Hepatocyte (in vitro differentiated cells): ENCODE results near the gene GIPC1. TPM values are rescaled to one million over a fixed set of nuclear protein-coding genes. Genes with fewer than 3 reads are reported as not detected.

Experiments
- DNase-seq: peaks from one replicate; pipeline ENCODE4 v3.0.0-alpha.2; 2016; ENCODE audit warnings: low spot score
- H2AFZ ChIP-seq: fragments of 200-600 bp; sonication (generic); 2 replicates; pipeline ENCODE4 v1.6.0; 2016; ENCODE audit warnings: antibody characterized with exemption, mild to moderate bottlenecking
- H3K27ac ChIP-seq: fragments of 200-600 bp; sonication (generic); 2 replicates; pipeline ENCODE4 v1.5.1; 2016; ENCODE audit warnings: mild to moderate bottlenecking
- H3K27me3 ChIP-seq: fragments of 200-600 bp; sonication (generic); 2 replicates; pipeline ENCODE4 v1.6.1; 2016
- H3K36me3 ChIP-seq: fragments of 200-600 bp; sonication (generic); replicated peaks from 2 replicates; pipeline ENCODE4 v1.5.1; 2016; ENCODE audit warnings: low read depth; ENCODE audit not compliant: insufficient read depth
- H3K4me1 ChIP-seq: fragments of 200-600 bp; sonication (generic); 2 replicates; pipeline ENCODE4 v1.5.1; 2016; ENCODE audit warnings: mild to moderate bottlenecking, moderate library complexity; ENCODE audit not compliant: insufficient read depth
- H3K4me2 ChIP-seq: fragments of 200-600 bp; sonication (generic); 2 replicates; pipeline ENCODE4 v1.6.0; 2016
- H3K4me3 ChIP-seq: fragments of 200-600 bp; sonication (generic); 2 replicates; pipeline ENCODE4 v1.5.1; 2016; ENCODE audit warnings: mild to moderate bottlenecking
- H3K79me2 ChIP-seq: fragments of 200-600 bp; sonication (generic); 2 replicates; pipeline ENCODE4 v1.6.0; 2017; ENCODE audit warnings: mild to moderate bottlenecking
- H3K9me2 ChIP-seq: fragments of 200-600 bp; sonication (generic); replicated peaks from 2 replicates; pipeline ENCODE4 v1.6.0; 2017; ENCODE audit warnings: mild to moderate bottlenecking; ENCODE audit not compliant: insufficient read depth
- H3K9me3 ChIP-seq: fragments of 200-600 bp; sonication (generic); 2 replicates; pipeline ENCODE4 v1.5.1; 2016; ENCODE audit warnings: low read depth, mild to moderate bottlenecking
- H4K20me1 ChIP-seq: fragments of 200-600 bp; sonication (generic); 2 replicates; pipeline ENCODE4 v1.6.0; 2016; ENCODE audit warnings: mild to moderate bottlenecking; ENCODE audit not compliant: insufficient read depth, poor library complexity, severe bottlenecking
- EZH2 ChIP-seq: fragments of 200-600 bp; sonication (generic); IDR thresholded peaks from 2 replicates; pipeline ENCODE4 v1.6.1; 2016; ENCODE audit warnings: antibody characterized with exemption, mild to moderate bottlenecking, borderline replicate concordance
- EZH2phosphoT487 ChIP-seq: fragments of 200-600 bp; sonication (generic); IDR thresholded peaks from one replicate; pipeline ENCODE4 v1.6.1; 2018; ENCODE audit warnings: antibody characterized with exemption, mild to moderate bottlenecking, low read depth, moderate library complexity; ENCODE audit not compliant: unreplicated experiment, severe bottlenecking
- WGBS: methylation state at CpG from one replicate; pipeline ENCODE4 v1.1.6; 2016; ENCODE audit warnings: low lambda C conversion rate; ENCODE audit errors: missing lambda C conversion rate; 5-methylcytosine and 5-hydroxymethylcytosine counted together
- polyA plus RNA-seq: library from polyadenylated mRNA; unstranded; fragments of >200 nt; fragmentation: Nextera tagmentation; extraction: Ambion mirVana; gene quantifications from 2 replicates; pipeline ENCODE4 v1.2.1, GENCODE V29; 2016
- total RNA-seq: library from RNA; depleted of rRNA; stranded (reverse); fragments of >200 nt; gene quantifications from 2 replicates; pipeline ENCODE4 v1.2.3, GENCODE V29; 2014
- TF ChIP-seq, protein P1 (sequence below): fragments of 200-600 bp; sonication (generic); IDR thresholded peaks from 2 replicates; pipeline ENCODE4 v1.5.1; 2016; ENCODE audit warnings: antibody characterized with exemption, mild to moderate bottlenecking; ENCODE audit not compliant: poor library complexity

GIPC1 gene
- total and polyA plus RNA-seq, 2 experiments from 2014 or later: 127 to 186 TPM

DNA sequence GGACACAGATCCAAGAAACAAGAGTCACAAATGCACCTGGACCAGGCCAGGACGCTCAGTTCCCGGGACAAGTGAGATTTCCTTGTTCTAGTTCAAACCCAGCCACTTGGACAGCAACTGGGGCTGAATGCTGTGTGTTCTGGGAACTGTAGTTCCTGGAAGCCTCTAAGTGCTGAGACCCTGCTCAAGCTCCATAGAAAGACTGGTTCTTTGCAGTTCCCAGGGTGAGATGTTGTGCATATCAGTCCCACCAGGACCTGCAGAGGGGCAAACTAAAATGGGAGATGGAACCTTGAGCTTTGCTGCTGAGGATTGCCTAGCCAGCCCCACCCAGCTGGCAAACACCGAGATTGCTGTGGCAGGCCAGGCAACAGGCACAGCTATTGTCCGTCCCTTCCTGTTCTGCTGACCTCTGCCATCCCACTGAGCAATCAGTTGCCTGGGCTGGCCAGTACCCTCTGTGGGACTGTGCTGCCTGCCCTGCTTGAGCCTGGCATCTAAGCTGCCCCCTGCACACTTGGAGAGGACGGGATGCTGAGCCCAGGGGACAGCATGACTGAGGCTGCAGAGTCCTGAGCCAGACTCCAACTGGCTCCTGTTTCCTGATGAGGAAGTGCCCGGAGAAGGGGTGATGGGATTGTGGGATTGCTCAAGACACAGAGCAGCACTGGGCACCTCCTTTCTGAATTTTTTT is 1.4 kb upstream of the GIPC1 start:
- H3K27ac ChIP-seq: peak overlapping the region; percentile 82
- H2AFZ ChIP-seq: peak overlapping the region; percentile 4
- no peaks in the 10 kb centered on the region for H3K27me3 ChIP-seq
- H3K4me3 ChIP-seq: no peak overlapping the region
- H3K4me1 ChIP-seq: peaks cover 27% of the 10 kb centered on the region
- TF ChIP-seq EZH2 (no peak), EZH2phosphoT487 (no peak)
- TF ChIP-seq, protein P1, sequence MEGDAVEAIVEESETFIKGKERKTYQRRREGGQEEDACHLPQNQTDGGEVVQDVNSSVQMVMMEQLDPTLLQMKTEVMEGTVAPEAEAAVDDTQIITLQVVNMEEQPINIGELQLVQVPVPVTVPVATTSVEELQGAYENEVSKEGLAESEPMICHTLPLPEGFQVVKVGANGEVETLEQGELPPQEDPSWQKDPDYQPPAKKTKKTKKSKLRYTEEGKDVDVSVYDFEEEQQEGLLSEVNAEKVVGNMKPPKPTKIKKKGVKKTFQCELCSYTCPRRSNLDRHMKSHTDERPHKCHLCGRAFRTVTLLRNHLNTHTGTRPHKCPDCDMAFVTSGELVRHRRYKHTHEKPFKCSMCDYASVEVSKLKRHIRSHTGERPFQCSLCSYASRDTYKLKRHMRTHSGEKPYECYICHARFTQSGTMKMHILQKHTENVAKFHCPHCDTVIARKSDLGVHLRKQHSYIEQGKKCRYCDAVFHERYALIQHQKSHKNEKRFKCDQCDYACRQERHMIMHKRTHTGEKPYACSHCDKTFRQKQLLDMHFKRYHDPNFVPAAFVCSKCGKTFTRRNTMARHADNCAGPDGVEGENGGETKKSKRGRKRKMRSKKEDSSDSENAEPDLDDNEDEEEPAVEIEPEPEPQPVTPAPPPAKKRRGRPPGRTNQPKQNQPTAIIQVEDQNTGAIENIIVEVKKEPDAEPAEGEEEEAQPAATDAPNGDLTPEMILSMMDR: no peak
- H3K36me3 ChIP-seq: no peaks in the 10 kb centered on the region
- H4K20me1 ChIP-seq: peaks cover 21% of the 10 kb centered on the region
- no peak for DNase-seq
- H3K9me2 ChIP-seq: no peaks in the 10 kb centered on the region
- H3K4me2 ChIP-seq: peak overlapping the region; percentile 56
- H3K79me2 ChIP-seq: peaks cover 34% of the 10 kb centered on the region
- H3K9me3 ChIP-seq: no peaks in the 10 kb centered on the region
- 64% methylated on average over 6 of the region's 6 CpGs for WGBS

DNA sequence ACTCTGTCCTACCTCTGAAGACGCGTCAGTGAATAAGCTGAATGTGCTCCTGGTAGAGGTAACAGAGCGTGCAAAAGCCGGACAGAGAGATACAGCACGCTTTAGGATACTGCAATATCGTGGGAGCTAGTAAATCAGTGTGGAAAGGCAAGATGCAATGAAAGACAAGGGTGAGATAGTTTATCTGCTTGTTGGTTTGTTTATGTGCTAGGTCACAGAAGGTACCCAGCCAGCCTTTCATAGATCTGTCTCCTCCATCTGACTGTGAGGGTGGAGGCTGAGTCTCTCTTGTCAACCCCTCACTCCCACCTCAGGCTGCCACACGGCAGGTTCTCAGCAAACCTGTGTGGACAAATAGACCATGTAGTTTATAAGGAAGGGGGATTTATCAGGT is 904 bp upstream of the GIPC1 start:
- Histone ChIP-seq H3K79me2 (peaks cover 36% of the 10 kb centered on the region), H3K36me3 (no peaks in the 10 kb centered on the region), H4K20me1 (peaks cover 21% of the 10 kb centered on the region), H3K9me2 (no peaks in the 10 kb centered on the region), H3K4me3 (no peak overlapping the region), H3K4me2 (peak overlapping the region; percentile 56), H3K27ac (peak overlapping the region; percentile 82), H3K9me3 (no peaks in the 10 kb centered on the region), H2AFZ (peak overlapping the region; percentile 4), H3K27me3 (no peaks in the 10 kb centered on the region), H3K4me1 (peaks cover 27% of the 10 kb centered on the region)
- TF ChIP-seq, protein P1: no peak
- no peak for TF ChIP-seq EZH2
- TF ChIP-seq EZH2phosphoT487: no peak
- DNase-seq: no peak
- WGBS: 61% methylated on average over 7 of the region's 7 CpGs

DNA sequence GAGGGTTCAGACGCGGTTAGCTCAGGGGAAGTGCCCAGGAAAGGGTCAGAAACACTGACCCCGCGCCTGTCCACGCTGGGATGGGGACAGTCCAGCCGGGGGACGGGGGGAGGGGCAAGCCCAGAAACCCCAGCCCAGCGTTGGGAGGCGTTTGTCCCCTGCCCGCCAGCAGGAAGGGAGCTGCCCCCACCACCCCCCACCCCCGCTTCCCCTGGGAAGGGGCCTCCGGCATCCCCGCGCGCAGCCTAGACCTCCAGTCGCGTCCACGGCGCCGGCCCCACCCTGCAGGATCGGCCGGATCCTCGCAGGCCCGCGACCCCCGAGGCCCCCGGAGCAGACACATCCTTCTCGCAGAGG is 277 bp downstream of the GIPC1 start:
- H3K36me3 ChIP-seq: no peaks in the 10 kb centered on the region
- peak overlapping the region; percentile 92 for H3K4me2 ChIP-seq
- TF ChIP-seq EZH2 (no peak), EZH2phosphoT487 (no peak)
- TF ChIP-seq, protein P1: no peak
- peak overlapping the region; percentile 95 for H3K4me3 ChIP-seq
- no peaks in the 10 kb centered on the region for H3K9me2 ChIP-seq
- no peaks in the 10 kb centered on the region for H3K9me3 ChIP-seq
- peaks cover 27% of the 10 kb centered on the region for H3K4me1 ChIP-seq
- DNase-seq: no peak
- peak overlapping the region; percentile 85 for H3K27ac ChIP-seq
- H2AFZ ChIP-seq: peak overlapping the region; percentile 4
- no peaks in the 10 kb centered on the region for H3K27me3 ChIP-seq
- H4K20me1 ChIP-seq: peaks cover 21% of the 10 kb centered on the region
- 2% methylated on average over 5 of the region's 28 CpGs for WGBS
- peaks cover 36% of the 10 kb centered on the region for H3K79me2 ChIP-seq
